K562 (cell line): ENCODE measurements around the gene DIAPH3. TPM values are rescaled to one million over a fixed set of nuclear protein-coding genes. Genes with fewer than 3 reads are reported as not detected.

Experiments used
- ATAC-seq: fragments of 200-7000 bp; cut with Tn5 transposase; 3 replicates; pipeline ENCODE4 v1.9.1; 2020; ENCODE audit warnings: moderate library complexity
- BruUV-seq: library from RNA; stranded (reverse); fragments of 400-500 nt; replicated peaks from 2 replicates; lab custom pipeline; 2021; lab: Mats Ljungman, UMichigan
- CTCF ChIA-PET: fragments of 300-600 bp; formaldehyde crosslinking; extraction: SDS; loops from one replicate; lab custom pipeline; 2021; ENCODE audit warnings: low intra/inter-chr PET ratio; lab: Yijun Ruan, JAX
- POLR2A ChIA-PET: fragments of 300-600, 350-650 bp; sonication (Branson Sonifier 250); formaldehyde crosslinking; extraction: SDS; loops from one replicate; lab custom pipeline; 2021; ENCODE audit warnings: antibody characterized with exemption, inconsistent platforms; lab: Yijun Ruan, JAX
- DNase-seq, 4 experiments: peaks; one replicate each; pipeline versions ENCODE4 v3.0.0 to v3.0.0-alpha.2; 2011 to 2018; ENCODE audit warnings: low spot score in 3 of 4, mixed read lengths in 3 of 4; ENCODE audit errors: extremely low read depth in 1 of 4
- FAIRE-seq: peaks from 2 replicates; lab custom pipeline; 2011; peaks lifted over from hg19 to GRCh38; lab: Jason Lieb, UNC
- H2AFZ ChIP-seq: 2 replicates; pipeline ENCODE4 v1.6.0; 2011; ENCODE audit warnings: low read depth, low read length, control low read depth, inconsistent platforms
- H3K27ac ChIP-seq: fragments of 200-600 bp; 3 replicates; pipeline ENCODE4 v1.8.0; 2011; ENCODE audit warnings: low read depth, mild to moderate bottlenecking, control low read depth, inconsistent platforms, low read length, moderate library complexity, mixed read lengths; ENCODE audit errors: extremely low read depth
- H3K27me3 ChIP-seq, 2 experiments: fragments of 300-600 bp in 1 of 2; 2 replicates in 1 of 2; 3 replicates in 1 of 2; pipeline versions ENCODE4 v1.6.0 to v1.8.0; 2011; ENCODE audit warnings: inconsistent platforms in 2 of 2, low read length in 2 of 2, mild to moderate bottlenecking in 1 of 2, mixed read lengths in 1 of 2, moderate library complexity in 1 of 2; ENCODE audit not compliant: control insufficient read depth in 2 of 2, insufficient read depth in 2 of 2
- H3K36me3 ChIP-seq: fragments of 300-600 bp; 3 replicates; pipeline ENCODE4 v1.8.0; 2011; ENCODE audit warnings: mild to moderate bottlenecking, low read length, inconsistent platforms; ENCODE audit not compliant: control insufficient read depth, insufficient read depth
- H3K4me1 ChIP-seq, 2 experiments: fragments of 200-600 bp in 1 of 2; replicated peaks in 1 of 2; 2 replicates in 1 of 2; 3 replicates in 1 of 2; pipeline versions ENCODE4 v1.5.1 to v1.8.0; 2011; ENCODE audit warnings: inconsistent platforms in 2 of 2, low read length in 2 of 2, mild to moderate bottlenecking in 1 of 2, mixed read lengths in 1 of 2, moderate library complexity in 1 of 2; ENCODE audit not compliant: control insufficient read depth in 2 of 2, insufficient read depth in 2 of 2
- H3K4me2 ChIP-seq: 2 replicates; pipeline ENCODE4 v1.6.1; 2011; ENCODE audit warnings: low read length, control low read depth, inconsistent platforms, mixed read lengths; ENCODE audit not compliant: insufficient read depth
- H3K4me3 ChIP-seq: fragments of 200-600 bp; sonication (generic), shearing (Covaris generic); 2 replicates; pipeline ENCODE4 v1.5.1; 2016; ENCODE audit warnings: control low read depth, inconsistent platforms
- H3K79me2 ChIP-seq: fragments of 200-600 bp; 3 replicates; pipeline ENCODE4 v1.8.0; 2011; ENCODE audit warnings: low read length, inconsistent platforms; ENCODE audit not compliant: control insufficient read depth, insufficient read depth
- H3K9ac ChIP-seq, 2 experiments: 2 replicates each; pipeline versions ENCODE4 v1.6.0 to v1.6.1; 2011; ENCODE audit warnings: low read depth in 2 of 2, low read length in 2 of 2, control low read depth in 1 of 2, inconsistent platforms in 1 of 2, mild to moderate bottlenecking in 1 of 2, mixed read lengths in 1 of 2; ENCODE audit not compliant: insufficient read depth in 1 of 2
- H3K9me1 ChIP-seq: one replicate; pipeline ENCODE4 v1.6.0; 2011; ENCODE audit warnings: inconsistent platforms, mild to moderate bottlenecking, low read length, moderate library complexity; ENCODE audit not compliant: control insufficient read depth, insufficient read depth
- H3K9me3 ChIP-seq: replicated peaks from 2 replicates; pipeline ENCODE4 v1.5.1; 2011; ENCODE audit warnings: low read depth, low read length, inconsistent platforms; ENCODE audit not compliant: control insufficient read depth, insufficient read depth
- H4K20me1 ChIP-seq: replicated peaks from 2 replicates; pipeline ENCODE4 v1.6.1; 2011; ENCODE audit warnings: low read length, inconsistent platforms, mixed read lengths; ENCODE audit not compliant: control insufficient read depth, insufficient read depth
- FUS ChIP-seq: fragments of 200-400 bp; formaldehyde crosslinking; optimal IDR thresholded peaks from 2 replicates; pipeline ENCODE3; 2017; ENCODE audit warnings: low read depth, low read length
- PHB ChIP-seq: fragments of 250-450 bp; sonication (Bioruptor Pico); IDR thresholded peaks from 2 replicates; pipeline ENCODE4 v1.5.0; 2021
- POLR2AphosphoS5 ChIP-seq: IDR thresholded peaks from 2 replicates; pipeline ENCODE4 v1.6.1; 2011; ENCODE audit warnings: mild to moderate bottlenecking, low read depth, low read length, moderate library complexity; ENCODE audit not compliant: control insufficient read depth, insufficient read depth
- SP2 ChIP-seq: IDR thresholded peaks from 2 replicates; pipeline ENCODE4 v1.6.1; 2011; ENCODE audit warnings: mild to moderate bottlenecking, low read depth, low read length, moderate library complexity; ENCODE audit not compliant: poor library complexity, severe bottlenecking; ENCODE audit errors: extremely low read depth
- ZNF316 ChIP-seq: fragments of 450-650 bp; IDR thresholded peaks from 2 replicates; pipeline ENCODE4 v1.6.1; 2016
- ZNF384 ChIP-seq: IDR thresholded peaks from 2 replicates; pipeline ENCODE4 v1.6.1; 2012; ENCODE audit warnings: low read depth, low read length, improper control_type of control experiment
- WGBS: fragments of 100-300 bp; shearing (Covaris generic); methylation state at CpG from one replicate; pipeline ENCODE4 v1.1.6; 2016; ENCODE audit warnings: low coverage, mixed read lengths; ENCODE audit not compliant: insufficient coverage; ENCODE audit errors: missing lambda C conversion rate; 5-methylcytosine and 5-hydroxymethylcytosine counted together
- in situ Hi-C: fragments of 300-500 bp; cut with MboI; formaldehyde crosslinking; loops from 4 replicates; pipeline ENCODE4 v1.15.0; 2018; ENCODE audit warnings: inconsistent platforms, mixed read lengths
- intact Hi-C: fragments of 100-400 bp; cut with micrococcal nuclease; formaldehyde crosslinking; loops from 2 replicates; pipeline ENCODE4 v1.14.2; 2022
- polyA plus RNA-seq, 8 experiments: library from polyadenylated mRNA; depleted of rRNA in 4 of 8; stranded (reverse) in 5 of 8; unstranded in 3 of 8; fragments of >200 nt; fragmentation: Nextera tagmentation in 2 of 8; fragmentation: Illumina TruSeq in 1 of 8; extraction: Ambion mirVana in 2 of 8; extraction: Trizol in 1 of 8; gene quantifications; 2 replicates each; pipeline versions ENCODE4 v1.2.1 to v1.2.3, GENCODE V29; 2011 to 2014; ENCODE audit warnings: inconsistent platforms in 1 of 8, missing spikeins in 1 of 8
- total RNA-seq, 7 experiments: library from RNA; depleted of rRNA in 6 of 7; stranded (reverse); fragments of >200 nt in 6 of 7; fragmentation: Illumina TruSeq in 2 of 7; extraction: Trizol in 2 of 7; gene quantifications; 2 replicates each; pipeline versions ENCODE4 v1.2.1 to v1.2.3, GENCODE V29; 2011 to 2021; ENCODE audit warnings: low replicate concordance in 1 of 7
- TF ChIP-seq, protein P1 (sequence below): fragments of 250-450 bp; sonication (Bioruptor Pico); IDR thresholded peaks from 2 replicates; pipeline ENCODE4 v1.5.0; 2021; ENCODE audit warnings: mild to moderate bottlenecking, moderate library complexity

DIAPH3 gene
- total and polyA plus RNA-seq, 9 of the 15 experiments (the other 6 are each of a cell fraction or from before 2014, with no cell fraction given): 9.0 to 18.7 (median 14.7) TPM

DNA sequence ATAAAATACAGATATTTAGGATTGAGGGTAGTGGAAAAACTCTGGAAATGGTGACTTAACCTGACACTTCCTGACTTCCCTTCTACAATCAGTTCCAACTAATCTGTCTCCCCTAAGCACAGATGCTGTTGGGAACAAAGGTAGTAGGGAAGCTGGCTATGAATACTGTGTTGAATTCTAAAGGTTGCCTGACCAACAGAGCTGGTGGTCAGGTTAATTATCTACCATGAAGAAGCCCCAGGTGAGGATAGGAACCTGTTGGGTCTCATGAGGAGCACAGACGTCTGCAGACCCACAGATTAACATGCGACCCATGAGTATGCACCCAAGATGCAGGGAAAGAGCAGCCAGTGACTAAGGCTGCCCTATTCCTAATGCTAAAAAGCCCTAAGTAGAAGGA is 172.3 kb downstream of the DIAPH3 start (continued):
- TF ChIP-seq, protein P1, sequence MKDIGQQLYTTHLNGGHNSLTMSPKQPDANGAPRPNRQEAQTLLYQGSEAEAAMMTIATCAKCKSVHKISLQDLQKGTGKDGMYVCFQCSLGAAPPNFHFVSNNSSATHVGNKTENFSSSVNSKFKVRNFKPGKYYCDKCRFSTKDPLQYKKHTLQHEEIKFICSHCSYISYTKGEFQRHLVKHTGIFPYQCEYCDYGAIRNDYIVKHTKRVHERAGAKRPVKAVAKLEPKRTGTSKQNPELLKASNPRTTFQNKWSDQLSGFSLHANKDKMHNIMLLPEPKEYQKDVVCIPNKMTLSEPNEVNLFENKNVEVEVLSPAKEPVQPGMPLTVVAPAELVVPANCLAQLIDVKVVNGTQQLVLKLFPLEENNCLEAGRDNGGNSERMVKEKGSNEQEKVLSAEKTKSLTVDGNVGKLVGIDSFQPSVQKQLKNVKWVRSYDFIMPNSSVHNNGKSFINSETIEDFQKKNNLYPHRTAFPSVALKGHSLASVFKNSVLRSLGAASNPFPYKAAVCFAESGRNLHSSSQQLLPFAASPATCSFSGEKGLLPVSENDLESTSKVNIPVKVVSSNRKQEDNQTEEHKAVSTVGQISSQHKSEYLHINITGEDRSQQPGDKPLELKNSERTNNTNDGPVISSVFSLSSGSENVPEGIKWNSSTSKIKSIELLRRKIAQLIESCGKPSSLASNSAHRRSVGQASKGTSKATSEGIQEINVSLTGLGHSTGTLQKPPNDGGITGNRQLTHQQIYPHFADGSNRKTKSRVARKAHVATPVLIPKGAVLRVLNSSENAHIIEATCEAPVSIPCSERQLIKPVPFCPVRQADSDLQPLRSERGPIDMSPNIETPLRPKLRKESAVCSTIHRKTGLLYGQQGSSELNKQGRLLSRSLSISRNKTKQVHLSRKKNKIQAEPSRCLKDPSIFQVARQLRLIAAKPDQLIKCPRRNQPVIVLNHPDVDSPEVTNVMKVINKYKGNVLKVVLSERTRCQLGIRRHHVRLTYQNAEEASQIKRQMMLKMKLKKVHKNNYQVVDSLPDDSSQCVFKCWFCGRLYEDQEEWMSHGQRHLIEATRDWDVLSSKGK: no peak
- no peak for TF ChIP-seq PHB (CRISPR knock-in tag)

DNA sequence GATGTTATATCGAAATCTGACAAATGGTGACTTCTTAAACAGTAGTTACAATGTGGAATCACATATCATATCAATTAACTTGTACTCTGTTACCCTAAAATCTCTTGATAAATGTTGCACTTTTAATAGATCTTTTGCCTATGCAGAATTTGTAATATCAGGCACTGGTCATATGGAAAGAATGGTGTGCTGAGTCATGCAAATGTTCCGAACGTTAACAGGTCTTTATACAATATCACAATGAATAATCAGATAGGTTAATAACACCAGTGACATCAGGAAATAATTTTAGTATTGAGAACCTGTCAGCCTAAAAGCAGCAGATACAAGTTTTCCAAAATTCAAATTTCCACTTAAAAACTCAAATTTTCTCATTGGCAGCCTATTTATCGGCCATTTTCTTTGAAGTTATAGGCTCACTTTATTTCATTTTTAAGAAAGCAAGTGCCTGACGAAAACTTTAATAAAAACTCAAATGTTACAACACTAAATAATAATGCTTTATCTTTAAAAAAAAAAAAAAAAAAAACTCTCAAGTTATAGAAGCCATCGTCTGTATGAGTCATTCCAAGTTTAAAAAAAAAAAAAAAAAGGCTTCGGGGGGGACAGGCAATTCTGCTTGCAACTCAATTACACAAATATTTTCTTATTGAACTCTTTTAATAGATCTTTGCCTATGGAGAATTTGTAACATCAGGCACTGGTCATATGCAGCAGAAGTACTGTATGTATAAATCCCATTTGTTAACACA is 180.9 kb downstream of the DIAPH3 start:
- H3K4me3 ChIP-seq: no peak overlapping the region
- H3K4me2 ChIP-seq: no peak overlapping the region
- in situ Hi-C loops (no loop called here), intact Hi-C loops (no loop called here)
- no peak for FAIRE-seq
- no peak overlapping the region for H2AFZ ChIP-seq
- DNase-seq: peak in 1 of 4 experiments; percentile 5
- H3K9me3 ChIP-seq: no peaks in the 10 kb centered on the region
- H3K27me3 ChIP-seq: no peaks in the 10 kb centered on the region
- H3K36me3 ChIP-seq: peaks cover 4% of the 10 kb centered on the region; the same call in 1 of the 3 replicates
- 82% methylated on average over 5 of the region's 7 CpGs for WGBS
- H3K4me1 ChIP-seq: no peaks in the 10 kb centered on the region
- no peak overlapping the region for H3K27ac ChIP-seq
- CTCF ChIA-PET: no interaction called here
- no TSS peak for BruUV-seq
- H4K20me1 ChIP-seq: no peaks in the 10 kb centered on the region
- H3K9ac ChIP-seq: no peak overlapping the region
- no peaks in the 10 kb centered on the region for H3K9me1 ChIP-seq
- POLR2A ChIA-PET: no interaction called here
- ATAC-seq: no peak
- no peaks in the 10 kb centered on the region for H3K79me2 ChIP-seq
- TF ChIP-seq SP2: no peak
- no peak for TF ChIP-seq POLR2AphosphoS5
- TF ChIP-seq ZNF316: 0 out of 2 replicates have a peak, but pooled peaks have one; percentile 25
- no peak for TF ChIP-seq FUS
- TF ChIP-seq ZNF384: peak; percentile 76
